DMS53 treated with DMSO at 0.1 percent for 48 hours (cell line): ENCODE measurements around the gene ETAA1.

Experiments
- DNase-seq: peaks from one replicate; lab custom pipeline; 2025; ENCODE audit not compliant: unreplicated experiment; lab: John Stamatoyannopoulos, UW

The ETAA1 gene

GRCh38 chr2:67437114-67437513 lies 40.0 kb downstream of the ETAA1 start:
- no peak for DNase-seq

GRCh38 chr2:67438337-67438736 lies 41.2 kb downstream of the ETAA1 start:
- no peak for DNase-seq

GRCh38 chr2:67445652-67446268 lies 48.6 kb downstream of the ETAA1 start:
- peak; percentile 45 for DNase-seq

GRCh38 chr2:67446491-67446911 lies 49.4 kb downstream of the ETAA1 start:
- peak; percentile 89 for DNase-seq

GRCh38 chr2:67448648-67449047 lies 51.5 kb downstream of the ETAA1 start:
- DNase-seq, result no peak

GRCh38 chr2:67451086-67451832 lies 54.1 kb downstream of the ETAA1 start:
- no peak for DNase-seq

GRCh38 chr2:67453310-67453709 lies 56.2 kb downstream of the ETAA1 start:
- DNase-seq, result no peak

- no peak for DNase-seq
Measured at GRCh38 chr2:67455219-67456142, 58.3 kb downstream of the ETAA1 start.

- no peak for DNase-seq
Measured at GRCh38 chr2:67456428-67456827, 59.3 kb downstream of the ETAA1 start.

- no peak for DNase-seq
Measured at GRCh38 chr2:67457699-67458098, 60.6 kb downstream of the ETAA1 start.

- DNase-seq, result no peak
Measured at GRCh38 chr2:67459761-67460160, 62.6 kb downstream of the ETAA1 start.
